ENCODE measurements around the gene SMO. TPM values are rescaled to one million over a fixed set of nuclear protein-coding genes. Genes with fewer than 3 reads are reported as not detected.
"Not testable (repeated sequence)": the region's sequence is repeated elsewhere in the genome, so short reads cannot be mapped to it uniquely, and the experiment has no call there.

The SMO gene
- total RNA-seq, 6 experiments from 2014 or later = 6.4 to 21.2 (median 12.1) TPM

- WGBS (ENCODE audit: insufficient coverage, low coverage, low lambda C conversion rate, missing lambda C conversion rate) = 95% methylated on average over 2 of the region's 2 CpGs
- ATAC-seq = no peak
- Histone ChIP-seq H3K4me1 (no peaks in the 10 kb centered on the region), H3K4me3 (no peak overlapping the region), H3K36me3 (no peaks in the 10 kb centered on the region), H3K27ac (no peak overlapping the region), H3K9me3 (no peaks in the 10 kb centered on the region), H3K27me3 (no peaks in the 10 kb centered on the region)
- TF ChIP-seq POLR2A (IDR thresholded peaks at IDR 0.05) = no peak
- no peak for TF ChIP-seq CTCF (IDR thresholded peaks at IDR 0.05)
- intact Hi-C loops (cut with DNase I) = no loop called here
- no peak for DNase-seq
Measured at GRCh38 chr7:129252128-129252527, 63.7 kb downstream of the SMO start.

GRCh38 chr7:129252603-129253002, 64.2 kb downstream of the SMO start:
- ATAC-seq; intact Hi-C loops (cut with DNase I); H3K4me3 ChIP-seq; H3K27me3 ChIP-seq; H3K36me3 ChIP-seq; H3K9me3 ChIP-seq; DNase-seq; H3K27ac ChIP-seq; H3K4me1 ChIP-seq: not testable (repeated sequence)
- WGBS (ENCODE audit: insufficient coverage, low coverage, low lambda C conversion rate, missing lambda C conversion rate) = 92% methylated on average over 5 of the region's 5 CpGs

GRCh38 chr7:129255800-129256199, 67.4 kb downstream of the SMO start:
- no peaks in the 10 kb centered on the region for H3K4me1 ChIP-seq
- no peak overlapping the region for H3K4me3 ChIP-seq
- H3K9me3 ChIP-seq = no peaks in the 10 kb centered on the region
- DNase-seq (no peak), ATAC-seq (no peak)
- no peak overlapping the region for H3K27ac ChIP-seq
- no peaks in the 10 kb centered on the region for H3K36me3 ChIP-seq
- intact Hi-C loops (cut with DNase I) = no loop called here
- WGBS (ENCODE audit: insufficient coverage, low coverage, low lambda C conversion rate, missing lambda C conversion rate) = 91% methylated on average over 4 of the region's 4 CpGs
- no peaks in the 10 kb centered on the region for H3K27me3 ChIP-seq
- TF ChIP-seq CTCF (IDR thresholded peaks at IDR 0.05) (no peak), POLR2A (IDR thresholded peaks at IDR 0.05) (no peak)

- H3K9me3 ChIP-seq = no peaks in the 10 kb centered on the region
- no peaks in the 10 kb centered on the region for H3K36me3 ChIP-seq
- DNase-seq (no peak), ATAC-seq (no peak)
- 91% methylated on average over 2 of the region's 2 CpGs for WGBS (ENCODE audit: insufficient coverage, low coverage, low lambda C conversion rate, missing lambda C conversion rate)
- TF ChIP-seq CTCF (IDR thresholded peaks at IDR 0.05) (no peak), POLR2A (IDR thresholded peaks at IDR 0.05) (no peak)
- H3K4me3 ChIP-seq = no peak overlapping the region
- H3K27me3 ChIP-seq = no peaks in the 10 kb centered on the region
- no peak overlapping the region for H3K27ac ChIP-seq
- intact Hi-C loops (cut with DNase I) = no loop called here
- H3K4me1 ChIP-seq = no peaks in the 10 kb centered on the region
Measured at GRCh38 chr7:129256221-129256620, 67.8 kb downstream of the SMO start.

GRCh38 chr7:129257168-129257567, 68.7 kb downstream of the SMO start:
- H3K4me1 ChIP-seq = no peaks in the 10 kb centered on the region
- no peak overlapping the region for H3K27ac ChIP-seq
- H3K9me3 ChIP-seq = no peaks in the 10 kb centered on the region
- H3K36me3 ChIP-seq = no peaks in the 10 kb centered on the region
- intact Hi-C loops (cut with DNase I) = no loop called here
- ATAC-seq (no peak), DNase-seq (no peak)
- TF ChIP-seq CTCF (IDR thresholded peaks at IDR 0.05) (no peak), POLR2A (IDR thresholded peaks at IDR 0.05) (no peak)
- no peaks in the 10 kb centered on the region for H3K27me3 ChIP-seq
- H3K4me3 ChIP-seq = no peak overlapping the region
